Measurements from ENCODE around the gene ABAT.
"Not testable (repeated sequence)": the region's sequence is repeated elsewhere in the genome, so short reads cannot be mapped to it uniquely, and the experiment has no call there.

ABAT gene

DNA sequence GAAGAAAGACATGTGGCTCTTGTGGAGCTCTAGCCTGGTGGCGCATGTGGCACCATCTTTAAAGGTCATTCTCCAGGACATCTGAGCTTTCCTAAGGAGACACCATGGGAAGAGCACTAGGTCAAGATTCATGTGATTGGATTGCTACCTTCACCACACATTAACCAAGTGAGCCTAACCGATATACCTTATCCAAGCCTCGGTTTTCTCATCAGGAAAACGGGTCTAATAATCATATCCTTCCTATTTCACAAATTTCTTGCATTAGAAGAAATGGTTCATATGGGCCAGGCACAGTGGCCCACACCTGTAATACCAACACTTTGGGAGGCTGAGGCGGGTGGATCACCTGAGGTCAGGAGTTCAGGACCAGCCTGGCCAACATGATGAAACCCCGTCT is 64.7 kb downstream of the ABAT start:
- no peak for DNase-seq (ENCODE audit: low read depth in 1 of 2, low spot score in 1 of 2)

DNA sequence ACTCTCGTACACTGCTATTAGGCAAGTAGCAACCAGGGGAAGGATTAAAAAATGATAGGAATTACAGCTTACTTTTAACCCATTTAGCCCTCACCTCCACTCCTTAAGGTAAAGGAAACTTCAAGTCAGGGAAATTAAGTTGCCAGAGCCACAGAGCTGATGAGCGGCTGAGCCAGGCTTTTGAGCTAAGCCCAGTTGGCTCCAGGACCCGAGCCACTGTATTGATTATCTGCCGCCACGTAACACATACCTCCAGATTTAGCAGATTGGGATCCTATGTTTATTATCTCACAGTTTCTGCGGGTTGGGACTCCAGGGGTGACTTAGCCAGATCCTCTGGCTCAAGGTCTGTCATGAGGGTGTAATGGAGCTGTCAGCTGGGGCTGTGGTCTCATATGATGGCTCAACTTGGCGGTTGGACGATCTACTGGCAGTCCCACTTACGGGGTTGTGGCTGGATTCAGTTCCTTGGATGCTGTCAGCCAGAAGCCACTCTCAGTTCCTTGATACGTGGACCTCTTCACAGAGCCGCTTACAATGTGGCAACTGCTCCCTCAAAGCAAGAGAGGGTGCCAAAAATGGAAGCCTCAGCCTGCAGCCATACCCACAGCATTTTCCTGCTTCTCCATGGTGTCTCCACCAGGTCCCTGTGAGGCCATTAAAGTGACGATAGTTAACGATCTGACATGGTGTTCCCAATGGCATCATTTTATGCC is 65.7 kb downstream of the ABAT start:
- no peak for DNase-seq (ENCODE audit: low read depth in 1 of 2, low spot score in 1 of 2)

GRCh38 chr16:8740775-8741355 is 66.4 kb downstream of the ABAT start:
- no peak for DNase-seq (ENCODE audit: low read depth in 1 of 2, low spot score in 1 of 2)

- no peak for DNase-seq (ENCODE audit: low read depth in 1 of 2, low spot score in 1 of 2)
These were observed 67.2 kb downstream of the ABAT start for GRCh38 chr16:8741636-8742035.

GRCh38 chr16:8742068-8742467 is 67.7 kb downstream of the ABAT start:
- DNase-seq (ENCODE audit: low read depth in 1 of 2, low spot score in 1 of 2): no peak

- not testable (repeated sequence) for DNase-seq (ENCODE audit: low read depth in 1 of 2, low spot score in 1 of 2)
These were observed 74.5 kb downstream of the ABAT start for GRCh38 chr16:8748944-8749343.

GRCh38 chr16:8751481-8752311 is 77.3 kb downstream of the ABAT start:
- DNase-seq (ENCODE audit: low read depth in 1 of 2, low spot score in 1 of 2): no peak

DNA sequence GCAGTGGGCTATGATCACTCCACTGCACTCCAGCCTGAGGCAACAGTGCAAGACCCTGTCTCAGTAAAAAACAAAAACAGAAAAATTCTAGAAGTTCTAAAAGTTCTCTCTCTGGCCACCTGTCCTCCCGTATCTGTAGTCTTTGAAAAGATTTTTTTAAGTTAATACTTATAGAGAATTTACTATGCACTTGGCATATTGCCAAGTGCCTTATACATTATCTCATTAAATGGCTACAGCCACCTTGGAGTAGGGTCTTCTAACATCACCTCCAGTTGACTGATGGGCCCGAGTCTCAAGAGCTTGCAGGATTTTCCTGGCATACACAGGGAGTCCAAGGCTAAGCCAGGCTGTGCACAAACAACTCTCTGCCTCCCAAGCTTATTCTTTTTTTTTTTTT is 78.3 kb downstream of the ABAT start:
- DNase-seq (ENCODE audit: low read depth in 1 of 2, low spot score in 1 of 2): no peak

DNA sequence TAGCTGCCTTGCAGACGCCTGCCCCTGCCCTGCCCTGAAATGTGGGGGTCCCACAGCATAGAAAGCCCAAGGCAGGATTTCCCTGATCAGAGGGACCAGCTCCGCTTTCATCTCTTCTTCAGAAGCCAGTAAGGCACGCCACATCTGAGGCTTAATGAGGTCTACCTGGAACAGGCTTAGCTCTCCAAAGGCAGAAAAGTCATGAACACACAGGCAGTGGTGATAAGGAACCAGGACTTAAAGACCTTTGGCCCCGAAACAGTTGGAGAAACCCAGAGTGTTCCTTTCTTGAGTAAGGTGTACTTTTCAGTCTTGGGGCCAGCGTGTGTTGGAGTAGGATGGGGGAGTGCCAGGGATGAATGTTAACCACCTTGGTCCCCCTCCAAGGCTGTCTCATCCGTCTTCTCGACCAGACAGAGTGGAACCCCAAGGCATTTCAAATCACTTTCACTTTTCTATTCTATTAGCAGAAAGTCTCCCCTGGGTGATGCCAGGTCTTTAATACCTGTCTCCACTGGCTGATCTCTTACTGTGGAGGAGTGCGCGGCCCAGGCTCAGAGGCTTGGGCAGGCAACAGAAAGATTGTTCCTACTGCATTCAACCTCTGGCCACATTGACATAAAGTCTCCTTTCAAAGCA is 79.1 kb downstream of the ABAT start:
- no peak for DNase-seq (ENCODE audit: low read depth in 1 of 2, low spot score in 1 of 2)

- DNase-seq (ENCODE audit: low read depth in 1 of 2, low spot score in 1 of 2): no peak
These were observed 82.3 kb downstream of the ABAT start for GRCh38 chr16:8756755-8757154.

DNA sequence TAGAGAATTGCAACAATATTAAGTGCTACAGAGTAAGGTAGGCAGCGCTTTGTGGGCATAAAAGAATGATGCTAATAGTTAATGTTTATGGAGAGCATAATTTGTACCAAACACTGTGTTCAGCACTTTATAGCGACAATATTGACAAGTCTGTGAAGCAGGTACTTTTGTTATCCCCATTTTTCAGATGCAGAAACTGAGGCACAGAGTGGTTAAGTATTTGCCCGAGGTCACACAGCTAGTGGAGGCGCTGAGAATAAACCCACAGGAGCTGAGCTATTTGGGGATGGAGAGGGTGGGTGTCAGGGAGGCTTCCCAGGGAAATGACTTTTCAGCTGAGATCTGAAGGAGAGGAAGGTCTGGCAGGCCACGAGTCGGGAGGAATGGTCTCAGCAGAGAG is 83.6 kb downstream of the ABAT start:
- DNase-seq (ENCODE audit: low read depth in 1 of 2, low spot score in 1 of 2): no peak

GRCh38 chr16:8760021-8760420 is 85.6 kb downstream of the ABAT start:
- no peak for DNase-seq (ENCODE audit: low read depth in 1 of 2, low spot score in 1 of 2)

GRCh38 chr16:8761078-8761477 is 86.7 kb downstream of the ABAT start:
- DNase-seq (ENCODE audit: low read depth in 1 of 2, low spot score in 1 of 2): no peak

DNA sequence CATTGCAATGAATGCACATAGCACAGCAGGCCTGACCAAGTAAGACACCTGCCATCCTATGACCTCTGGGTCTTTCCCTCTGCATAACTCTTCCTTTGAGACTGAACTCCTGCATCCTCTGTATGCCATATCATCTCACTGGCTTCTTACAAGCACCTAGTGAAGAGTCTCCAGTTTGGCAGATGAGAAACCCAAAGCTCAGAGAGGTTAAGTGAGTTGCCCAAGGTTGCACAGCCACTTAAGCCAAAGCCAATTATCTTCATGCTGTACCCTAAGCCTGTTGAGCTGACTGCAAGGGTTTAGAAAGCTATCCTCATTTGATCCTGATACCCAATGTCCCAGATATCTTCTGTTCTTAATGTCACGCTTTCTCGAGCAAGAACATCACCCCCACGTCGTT is 87.8 kb downstream of the ABAT start:
- DNase-seq (ENCODE audit: low read depth in 1 of 2, low spot score in 1 of 2): no peak

DNA sequence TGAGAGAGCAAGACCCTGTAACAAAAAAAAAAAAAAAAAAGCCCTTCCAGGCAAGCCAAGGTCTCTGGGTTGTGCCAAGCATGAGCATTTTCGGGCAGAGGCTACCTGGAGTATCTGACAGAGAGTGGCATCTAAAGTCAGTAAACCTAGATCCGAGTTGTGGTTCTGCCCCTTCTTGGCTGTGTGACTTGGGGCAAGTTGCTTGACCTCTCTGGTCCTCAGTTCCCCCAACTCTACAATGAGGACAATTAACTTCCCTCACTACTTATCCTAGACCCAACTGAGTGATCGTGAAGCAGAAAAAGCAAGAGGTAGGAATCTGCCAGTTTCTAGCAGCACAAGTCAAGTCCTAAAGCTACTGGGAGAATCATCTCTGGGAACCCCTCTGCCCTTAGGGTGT is 88.7 kb downstream of the ABAT start:
- no peak for DNase-seq (ENCODE audit: low read depth in 1 of 2, low spot score in 1 of 2)

DNA sequence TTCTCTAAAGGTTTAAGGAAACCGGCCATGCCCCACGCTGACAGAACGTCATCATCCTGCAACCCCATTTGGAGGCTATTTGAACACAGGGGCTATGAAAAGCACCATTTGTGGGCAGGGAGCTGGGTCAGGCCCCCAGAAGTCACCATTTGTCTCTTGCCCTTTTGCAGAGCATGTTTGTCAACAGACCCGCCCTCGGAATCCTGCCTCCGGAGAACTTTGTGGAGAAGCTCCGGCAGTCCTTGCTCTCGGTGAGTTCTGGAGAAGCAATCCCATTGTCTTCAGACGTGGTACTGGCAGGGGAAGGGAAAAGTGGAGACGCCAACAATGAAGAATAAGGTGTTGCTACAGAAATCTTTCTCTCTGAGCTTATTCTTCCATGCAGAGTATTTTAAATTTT is 89.5 kb downstream of the ABAT start:
- DNase-seq (ENCODE audit: low read depth in 1 of 2, low spot score in 1 of 2): no peak

DNA sequence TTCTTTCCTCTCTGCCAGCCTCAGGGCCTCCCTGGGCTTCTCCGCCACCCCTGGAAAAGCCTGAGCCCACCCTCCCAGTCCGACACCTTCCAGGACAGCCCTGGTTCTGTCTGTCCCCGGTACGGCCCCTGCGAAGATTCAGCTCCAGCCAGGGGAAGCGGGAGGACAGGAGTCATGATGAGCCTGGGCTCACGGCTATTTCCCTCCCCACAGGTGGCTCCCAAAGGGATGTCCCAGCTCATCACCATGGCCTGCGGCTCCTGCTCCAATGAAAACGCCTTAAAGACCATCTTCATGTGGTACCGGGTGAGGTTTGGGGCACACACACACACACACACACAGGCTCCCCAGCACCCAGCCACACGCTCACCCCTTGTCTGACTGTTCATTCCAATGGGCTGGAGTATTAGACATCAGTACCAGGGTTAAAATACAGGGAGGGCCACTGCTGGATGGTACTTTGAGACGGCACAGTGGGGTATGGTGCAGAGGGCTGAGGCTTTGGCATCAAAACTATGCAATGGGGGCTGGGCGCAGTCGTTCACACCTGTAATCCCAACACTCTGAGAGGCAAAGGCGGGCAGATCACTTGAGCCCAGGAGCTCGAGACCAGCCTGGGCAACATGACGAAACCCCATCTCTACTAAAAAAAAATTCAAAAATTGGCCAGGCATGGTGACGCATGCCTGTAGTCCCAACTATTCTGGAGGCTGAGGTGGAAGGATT is 90.3 kb downstream of the ABAT start:
- DNase-seq (ENCODE audit: low read depth in 1 of 2, low spot score in 1 of 2): no peak

DNA sequence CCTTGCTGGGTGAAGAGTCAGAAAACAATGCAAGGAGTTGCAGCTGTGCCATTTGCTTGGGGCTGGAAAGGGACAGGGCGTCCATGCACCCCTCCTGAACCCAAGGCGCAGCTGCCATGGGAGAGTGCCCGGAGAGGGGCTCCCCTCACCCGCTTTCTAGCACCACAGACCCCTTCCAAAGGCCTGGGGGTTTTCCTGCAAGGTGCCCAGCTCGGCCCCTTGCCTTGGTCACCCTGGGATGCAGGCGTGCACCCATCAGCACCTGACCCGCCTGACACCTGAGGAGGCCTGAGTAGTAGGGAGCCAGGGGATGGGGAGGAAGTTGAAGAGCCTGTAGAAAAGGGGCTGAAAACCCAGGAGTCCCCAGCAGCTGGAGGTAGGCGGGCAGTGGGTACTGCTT is 92.8 kb downstream of the ABAT start:
- no peak for DNase-seq (ENCODE audit: low read depth in 1 of 2, low spot score in 1 of 2)

DNA sequence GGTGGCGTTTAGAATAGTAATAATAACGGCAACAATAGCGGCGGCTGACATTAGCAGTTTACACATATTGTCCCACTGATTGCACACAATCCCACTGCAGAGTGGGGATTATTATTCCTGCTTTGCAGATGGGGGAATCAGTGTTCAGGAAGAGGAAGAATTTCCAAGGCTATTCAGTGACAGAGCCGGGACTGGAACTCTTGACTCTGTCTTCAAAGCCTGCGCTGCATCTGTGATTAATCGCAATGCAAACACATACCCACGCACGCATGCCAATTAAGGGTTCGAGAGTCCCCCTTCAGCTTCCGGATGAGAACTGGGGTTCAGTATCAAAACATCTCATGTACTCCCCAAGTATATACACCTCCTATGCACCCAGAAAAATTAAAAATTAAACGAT is 93.9 kb downstream of the ABAT start:
- DNase-seq (ENCODE audit: low read depth in 1 of 2, low spot score in 1 of 2): no peak

DNA sequence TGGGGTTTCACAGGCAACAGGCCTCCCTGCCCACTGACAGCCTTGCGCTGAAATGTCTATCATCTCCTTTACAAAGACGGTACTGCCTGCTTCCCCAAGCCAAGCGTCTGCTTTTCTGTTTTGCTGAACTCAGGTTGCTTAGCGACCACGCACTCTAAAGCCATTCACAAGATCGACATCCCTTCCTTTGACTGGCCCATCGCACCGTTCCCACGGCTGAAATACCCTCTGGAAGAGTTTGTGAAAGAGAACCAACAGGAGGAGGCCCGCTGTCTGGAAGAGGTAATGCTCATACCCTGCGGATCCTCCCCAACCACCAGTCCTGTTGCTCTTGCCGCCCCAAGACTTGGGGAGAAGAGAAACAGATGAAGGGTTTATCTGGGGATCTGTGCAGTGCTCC is 94.3 kb downstream of the ABAT start:
- no peak for DNase-seq (ENCODE audit: low read depth in 1 of 2, low spot score in 1 of 2)

DNA sequence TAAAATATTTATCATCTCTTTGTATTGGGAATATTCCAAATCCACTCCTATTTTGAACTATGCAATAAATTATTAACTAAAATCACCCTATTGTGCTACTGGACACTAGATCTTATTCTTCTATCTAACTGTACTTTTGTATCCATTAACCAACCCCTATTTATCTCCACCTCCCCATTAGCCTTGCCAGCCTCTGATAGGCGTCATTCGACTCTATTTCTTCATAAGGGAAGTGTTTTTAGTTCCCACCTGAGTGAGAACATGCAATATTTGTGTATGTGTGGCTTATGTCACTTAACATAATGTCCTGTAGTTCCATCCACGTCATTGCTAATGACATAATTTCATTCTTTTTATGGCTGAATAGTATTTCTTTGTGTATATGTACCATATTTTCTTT is 99.1 kb downstream of the ABAT start:
- no peak for DNase-seq (ENCODE audit: low read depth in 1 of 2, low spot score in 1 of 2)
